Suprapubic skin (tissue), 3 donors: ENCODE results near the gene METTL15.

Experiments
- CTCF ChIP-seq, 2 donors: fragments of 200-600 bp in 1 of 2; fragments of 450-650 bp in 1 of 2; sonication (generic) in 1 of 2; IDR thresholded peaks; one replicate each; pipeline ENCODE4 v1.5.1; 2016 to 2019; ENCODE audit warnings: antibody characterized with exemption in 2 of 2, mild to moderate bottlenecking in 1 of 2, moderate library complexity in 1 of 2
- POLR2A ChIP-seq, 2 donors: fragments of 450-650 bp; IDR thresholded peaks; one replicate each; pipeline ENCODE4 v1.6.1; 2017; ENCODE audit warnings: antibody characterized with exemption in 2 of 2, mild to moderate bottlenecking in 2 of 2, moderate library complexity in 2 of 2

DNA sequence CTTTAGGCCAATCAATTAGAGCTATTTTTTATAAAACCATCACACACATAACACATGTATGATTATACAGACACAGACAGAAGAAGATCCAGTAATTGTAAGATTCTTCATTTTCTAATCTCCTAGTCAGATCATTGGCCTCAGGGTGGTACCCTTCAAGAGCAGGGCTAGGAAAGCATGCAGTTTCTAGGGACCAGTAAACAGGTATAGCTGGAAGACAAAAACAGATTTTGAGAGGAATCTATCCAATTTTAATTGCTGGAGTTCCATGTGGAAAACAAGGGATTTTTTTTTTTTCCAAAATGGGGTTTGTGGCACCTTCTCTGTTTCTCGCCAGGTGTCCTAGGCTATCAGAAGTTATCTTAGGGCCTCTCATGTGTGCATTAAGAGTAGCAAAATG lies 29.6 kb downstream of the METTL15 start:
- TF ChIP-seq POLR2A (IDR thresholded peaks at IDR 0.05), result no peak
- TF ChIP-seq CTCF (IDR thresholded peaks at IDR 0.05), result no peak
